NCI-H345 treated with DMSO at 0.1 percent for 48 hours (cell line): ENCODE results near the gene MYH14.

Source experiments
- DNase-seq: peaks from one replicate; lab custom pipeline; 2025; ENCODE audit not compliant: unreplicated experiment; lab: John Stamatoyannopoulos, UW

The MYH14 gene

GRCh38 chr19:50192463-50193211, 10.8 kb upstream of the MYH14 start:
- no peak for DNase-seq

- DNase-seq = no peak
Measured at GRCh38 chr19:50195224-50195623, 8.2 kb upstream of the MYH14 start.

- DNase-seq = no peak
Measured at GRCh38 chr19:50196322-50196932, 7.0 kb upstream of the MYH14 start.

GRCh38 chr19:50197348-50197747, 6.1 kb upstream of the MYH14 start:
- DNase-seq = no peak

GRCh38 chr19:50198431-50199258, 4.8 kb upstream of the MYH14 start:
- DNase-seq = no peak

GRCh38 chr19:50199259-50199555, 4.2 kb upstream of the MYH14 start:
- no peak for DNase-seq

GRCh38 chr19:50202386-50202785, 1.0 kb upstream of the MYH14 start:
- no peak for DNase-seq

- DNase-seq = no peak
Measured at GRCh38 chr19:50202962-50203280, 501 bp upstream of the MYH14 start.

GRCh38 chr19:50204081-50204428, 633 bp downstream of the MYH14 start:
- DNase-seq = no peak

- no peak for DNase-seq
Measured at GRCh38 chr19:50204811-50205675, 1.6 kb downstream of the MYH14 start.

GRCh38 chr19:50205681-50206138, 2.3 kb downstream of the MYH14 start:
- peak; percentile 40 for DNase-seq

GRCh38 chr19:50206191-50206590, 2.8 kb downstream of the MYH14 start:
- DNase-seq = no peak

- DNase-seq = no peak
Measured at GRCh38 chr19:50207730-50208129, 4.3 kb downstream of the MYH14 start.

- no peak for DNase-seq
Measured at GRCh38 chr19:50209131-50209530, 5.7 kb downstream of the MYH14 start.

GRCh38 chr19:50210425-50210824, 7.0 kb downstream of the MYH14 start:
- no peak for DNase-seq

- DNase-seq = no peak
Measured at GRCh38 chr19:50213925-50214324, 10.5 kb downstream of the MYH14 start.

GRCh38 chr19:50214699-50215543, 11.5 kb downstream of the MYH14 start:
- no peak for DNase-seq

GRCh38 chr19:50215820-50216219, 12.4 kb downstream of the MYH14 start:
- DNase-seq = no peak

- no peak for DNase-seq
Measured at GRCh38 chr19:50221087-50221486, 17.7 kb downstream of the MYH14 start.

GRCh38 chr19:50222691-50223438, 19.4 kb downstream of the MYH14 start:
- DNase-seq = no peak
